Measurements from ENCODE around the gene ITGB8. TPM values are rescaled to one million over a fixed set of nuclear protein-coding genes. Genes with fewer than 3 reads are reported as not detected.

Gene ITGB8
- total and polyA plus RNA-seq, 9 of the 15 experiments (the other 6 are each of a cell fraction or from before 2014, with no cell fraction given): under 0.01 to 0.03 (median 0.02) TPM; not detected in 6

GRCh38 chr7:20306180-20306946, 24.3 kb upstream of the ITGB8 start (continued):
- TF ChIP-seq ELK1 (CRISPR knock-in tag; IDR thresholded peaks at IDR 0.05): no peak
- TF ChIP-seq ZNF23 (CRISPR knock-in tag; IDR thresholded peaks at IDR 0.05): no peak
- TF ChIP-seq ZKSCAN3 (CRISPR knock-in tag; IDR thresholded peaks at IDR 0.05): no peak

GRCh38 chr7:20307119-20307518, 23.6 kb upstream of the ITGB8 start:
- TF ChIP-seq MEIS2 (IDR thresholded peaks at IDR 0.05; ENCODE audit: partially characterized antibody): peak; percentile 20
- no peak for TF ChIP-seq STAT6 (CRISPR knock-in tag; IDR thresholded peaks at IDR 0.05)
- peak in 1 of 2 experiments; percentile 59; a peak in 1 of 4 replicates for TF ChIP-seq CSDE1 (IDR thresholded peaks at IDR 0.05)
- TF ChIP-seq BMI1 (IDR thresholded peaks at IDR 0.05; ENCODE audit: low read length): peak; percentile 65; the same call in 1 of the 2 replicates
- no peak for TF ChIP-seq CXXC5 (CRISPR knock-in tag; IDR thresholded peaks at IDR 0.05)
- TF ChIP-seq MYNN (IDR thresholded peaks at IDR 0.05): peak; percentile 90
- TF ChIP-seq MYNN (CRISPR knock-in tag; IDR thresholded peaks at IDR 0.05): no peak
- peak; percentile 99 for TF ChIP-seq FOXJ2 (tag; IDR thresholded peaks at IDR 0.05)
- TF ChIP-seq MXI1 (IDR thresholded peaks at IDR 0.05; ENCODE audit: low read depth, low read length): peak; percentile 95
- 0 out of 4 replicates have a peak, but pooled peaks of 1 of the 2 experiments have one; percentile 6 for TF ChIP-seq MNT (conservative IDR thresholded peaks at IDR 0.05)
- peak; percentile 78 for TF ChIP-seq FOXJ3 (CRISPR knock-in tag; IDR thresholded peaks at IDR 0.05)
- peak; percentile 94 for TF ChIP-seq RFX1 (IDR thresholded peaks at IDR 0.05)
- no peak for TF ChIP-seq ZFP36 (IDR thresholded peaks at IDR 0.05; ENCODE audit: low read depth, low read length, partially characterized antibody)
- no TSS peak for BruUV-seq (replicated peaks)
- H3K27me3 ChIP-seq (ENCODE audit: control insufficient read depth in 2 of 2, insufficient read depth in 2 of 2, low read length in 2 of 2): no peaks in the 10 kb centered on the region
- WGBS (ENCODE audit: insufficient coverage, low coverage, missing lambda C conversion rate): 46% methylated on average over 2 of the region's 2 CpGs
- no peak overlapping the region for H2AFZ ChIP-seq (ENCODE audit: low read depth, low read length)
- ATAC-seq (peak; percentile 57; the same call in 2 of the 3 replicates), FAIRE-seq (no peak), DNase-seq (ENCODE audit: extremely low read depth in 1 of 4, low spot score in 3 of 4) (peak; percentile 17 to 49 (median 24))
- CTCF ChIA-PET (ENCODE audit: low intra/inter-chr PET ratio): no interaction called here
- H3K9ac ChIP-seq (ENCODE audit: insufficient read depth in 1 of 2, low read depth in 2 of 2, low read length in 2 of 2): peak overlapping the region in 1 of 2 experiments; percentile 23; a peak in 1 of 4 replicates
- H3K4me1 ChIP-seq (replicated peaks in 1 of 2; ENCODE audit: control insufficient read depth in 2 of 2, insufficient read depth in 2 of 2, low read length in 2 of 2): peaks cover 9 to 18% of the 10 kb centered on the region in 2 experiments
- H3K9me1 ChIP-seq (ENCODE audit: control insufficient read depth, insufficient read depth, low read length): no peaks in the 10 kb centered on the region
- in situ Hi-C loops (cut with MboI): no loop called here
- no peaks in the 10 kb centered on the region for H3K79me2 ChIP-seq (ENCODE audit: control insufficient read depth, insufficient read depth, low read length)
- H3K4me3 ChIP-seq: no peak overlapping the region
- H3K36me3 ChIP-seq (ENCODE audit: control insufficient read depth, insufficient read depth, low read length): no peaks in the 10 kb centered on the region
- intact Hi-C loops (cut with micrococcal nuclease): loop anchor here (5.0 kb wide), 1 partner anchor 110 kb away; no protein-coding TSS in a partner anchor
- H3K27ac ChIP-seq (ENCODE audit: extremely low read depth, low read depth, low read length): peak overlapping the region; percentile 48; the same call in 1 of the 3 replicates
- POLR2A ChIA-PET: interaction anchor here (0.9 kb wide), 1 partner anchor 9 kb away, joined by 3 read pairs; no protein-coding TSS in a partner anchor
- no peaks in the 10 kb centered on the region for H4K20me1 ChIP-seq (replicated peaks; ENCODE audit: control insufficient read depth, insufficient read depth, low read length)
- 0 out of 2 replicates have a peak, but pooled peaks cover 2% of the 10 kb centered on the region for H3K9me3 ChIP-seq (replicated peaks; ENCODE audit: control insufficient read depth, insufficient read depth, low read depth, low read length)
- no peak overlapping the region for H3K4me2 ChIP-seq (ENCODE audit: insufficient read depth, low read length)
